ENCODE data around the gene UBN2.
"Not testable (repeated sequence)": the region's sequence is repeated elsewhere in the genome, so short reads cannot be mapped to it uniquely, and the experiment has no call there.

GRCh38 chr7:139226158-139226515 lies 4.9 kb upstream of the UBN2 start:
- TF ChIP-seq CTCF, POLR2A (IDR thresholded peaks at IDR 0.05): not testable (repeated sequence)

Measured in esophagus squamous epithelium (tissue), 4 donors.